Suprapubic skin (tissue), 4 donors: ENCODE measurements around the gene KIAA1217. TPM values are rescaled to one million over a fixed set of nuclear protein-coding genes. Genes with fewer than 3 reads are reported as not detected.
A peak's percentile ranks its signal among the peaks of the same experiment; 100 is the strongest.

ENCODE experiments used
- DNase-seq, 2 donors: peaks; one replicate each; pipeline ENCODE4 v3.0.0-alpha.2; 2019; ENCODE audit warnings: low spot score in 2 of 2
- H3K27ac ChIP-seq: fragments of 200-600 bp; sonication (generic); one replicate; pipeline ENCODE4 v1.5.1; 2019
- H3K27me3 ChIP-seq: fragments of 200-600 bp; sonication (generic); one replicate; pipeline ENCODE4 v1.5.1; 2019
- H3K36me3 ChIP-seq: fragments of 200-600 bp; sonication (generic); one replicate; pipeline ENCODE4 v1.5.1; 2019
- H3K4me1 ChIP-seq: fragments of 200-600 bp; sonication (generic); one replicate; pipeline ENCODE4 v1.5.1; 2019
- H3K4me3 ChIP-seq: fragments of 200-600 bp; sonication (generic); one replicate; pipeline ENCODE4 v1.5.1; 2019; ENCODE audit warnings: mild to moderate bottlenecking
- H3K9me3 ChIP-seq: fragments of 200-600 bp; sonication (generic); one replicate; pipeline ENCODE4 v1.5.1; 2019
- EP300 ChIP-seq: sonication (generic); formaldehyde crosslinking; IDR thresholded peaks from one replicate; pipeline ENCODE4 v1.6.1; 2017; ENCODE audit warnings: antibody characterized with exemption
- POLR2A ChIP-seq, 2 donors: fragments of 450-650 bp; IDR thresholded peaks; one replicate each; pipeline ENCODE4 v1.6.1; 2017; ENCODE audit warnings: antibody characterized with exemption in 2 of 2, mild to moderate bottlenecking in 2 of 2, moderate library complexity in 2 of 2
- POLR2AphosphoS5 ChIP-seq, 3 donors: sonication (generic); formaldehyde crosslinking; IDR thresholded peaks; one replicate each; pipeline ENCODE4 v1.6.1; 2017; ENCODE audit warnings: antibody characterized with exemption in 3 of 3
- WGBS: methylation state at CpG from one replicate; pipeline ENCODE4 v1.1.5; 2018; 5-methylcytosine and 5-hydroxymethylcytosine counted together
- total RNA-seq, 4 donors: library from RNA; depleted of rRNA; stranded (reverse); fragments of >200 nt; gene quantifications; one replicate each; pipeline ENCODE4 v1.1.0, GENCODE V29; 2016
- TF ChIP-seq, protein P1 (sequence below), 2 donors: fragments of 200-600 bp in 1 of 2; fragments of 450-650 bp in 1 of 2; sonication (generic) in 1 of 2; IDR thresholded peaks; one replicate each; pipeline ENCODE4 v1.5.1; 2016 to 2019; ENCODE audit warnings: antibody characterized with exemption in 2 of 2, mild to moderate bottlenecking in 1 of 2, moderate library complexity in 1 of 2

KIAA1217 gene
- total RNA-seq, 4 donors from 2014 or later = 59.2 to 109 (median 72.1) TPM

- 87% methylated on average over 11 of the region's 11 CpGs for WGBS
- TF ChIP-seq POLR2AphosphoS5 (IDR thresholded peaks at IDR 0.05) (no peak), EP300 (no peak), POLR2A (IDR thresholded peaks at IDR 0.05) (no peak)
- TF ChIP-seq, protein P1, sequence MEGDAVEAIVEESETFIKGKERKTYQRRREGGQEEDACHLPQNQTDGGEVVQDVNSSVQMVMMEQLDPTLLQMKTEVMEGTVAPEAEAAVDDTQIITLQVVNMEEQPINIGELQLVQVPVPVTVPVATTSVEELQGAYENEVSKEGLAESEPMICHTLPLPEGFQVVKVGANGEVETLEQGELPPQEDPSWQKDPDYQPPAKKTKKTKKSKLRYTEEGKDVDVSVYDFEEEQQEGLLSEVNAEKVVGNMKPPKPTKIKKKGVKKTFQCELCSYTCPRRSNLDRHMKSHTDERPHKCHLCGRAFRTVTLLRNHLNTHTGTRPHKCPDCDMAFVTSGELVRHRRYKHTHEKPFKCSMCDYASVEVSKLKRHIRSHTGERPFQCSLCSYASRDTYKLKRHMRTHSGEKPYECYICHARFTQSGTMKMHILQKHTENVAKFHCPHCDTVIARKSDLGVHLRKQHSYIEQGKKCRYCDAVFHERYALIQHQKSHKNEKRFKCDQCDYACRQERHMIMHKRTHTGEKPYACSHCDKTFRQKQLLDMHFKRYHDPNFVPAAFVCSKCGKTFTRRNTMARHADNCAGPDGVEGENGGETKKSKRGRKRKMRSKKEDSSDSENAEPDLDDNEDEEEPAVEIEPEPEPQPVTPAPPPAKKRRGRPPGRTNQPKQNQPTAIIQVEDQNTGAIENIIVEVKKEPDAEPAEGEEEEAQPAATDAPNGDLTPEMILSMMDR (IDR thresholded peaks at IDR 0.05) = no peak
- DNase-seq = no peak
- H3K27me3 ChIP-seq = no peaks in the 10 kb centered on the region
- H3K9me3 ChIP-seq = no peaks in the 10 kb centered on the region
- peaks cover 85% of the 10 kb centered on the region for H3K36me3 ChIP-seq
- H3K4me1 ChIP-seq = no peaks in the 10 kb centered on the region
- no peak overlapping the region for H3K4me3 ChIP-seq
- H3K27ac ChIP-seq = no peak overlapping the region
Measured at GRCh38 chr10:24536636-24537035, 327.7 kb downstream of the KIAA1217 start.

DNA sequence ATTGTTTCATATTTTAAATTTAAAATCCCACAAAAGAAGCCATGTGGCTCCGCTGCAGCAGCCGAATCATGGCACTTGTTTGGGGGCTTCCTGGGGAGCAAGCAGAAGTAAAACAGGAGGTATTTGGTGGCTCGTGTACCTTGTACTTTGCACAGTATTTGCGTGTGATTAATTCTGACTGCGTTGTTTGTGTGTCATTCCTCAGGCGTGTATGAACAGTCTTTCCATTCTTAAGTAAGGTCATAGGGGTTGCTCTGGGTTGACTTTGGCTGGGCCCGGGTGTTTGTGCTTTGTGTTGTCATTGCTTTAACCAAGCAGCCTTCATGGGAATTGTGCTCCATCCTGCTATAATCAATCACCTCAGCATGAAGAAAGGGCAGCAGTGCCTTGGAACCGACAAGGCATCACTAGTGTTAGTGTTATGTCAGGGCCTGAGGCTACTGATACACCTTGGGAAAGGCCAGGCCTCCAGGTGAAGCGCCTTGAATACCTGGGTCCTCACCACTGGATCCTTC, 332.4 kb downstream of the KIAA1217 start:
- no peak for DNase-seq
- Histone ChIP-seq H3K27me3 (no peaks in the 10 kb centered on the region), H3K27ac (peak overlapping the region; percentile 11), H3K36me3 (peaks cover 71% of the 10 kb centered on the region), H3K9me3 (no peaks in the 10 kb centered on the region), H3K4me1 (no peaks in the 10 kb centered on the region), H3K4me3 (no peak overlapping the region)
- TF ChIP-seq POLR2AphosphoS5 (IDR thresholded peaks at IDR 0.05) (no peak), EP300 (no peak), POLR2A (IDR thresholded peaks at IDR 0.05) (no peak)
- TF ChIP-seq, protein P1 (IDR thresholded peaks at IDR 0.05) = no peak
- whole genome bisulfite sequencing = 78% methylated on average over 9 of the region's 9 CpGs

DNA sequence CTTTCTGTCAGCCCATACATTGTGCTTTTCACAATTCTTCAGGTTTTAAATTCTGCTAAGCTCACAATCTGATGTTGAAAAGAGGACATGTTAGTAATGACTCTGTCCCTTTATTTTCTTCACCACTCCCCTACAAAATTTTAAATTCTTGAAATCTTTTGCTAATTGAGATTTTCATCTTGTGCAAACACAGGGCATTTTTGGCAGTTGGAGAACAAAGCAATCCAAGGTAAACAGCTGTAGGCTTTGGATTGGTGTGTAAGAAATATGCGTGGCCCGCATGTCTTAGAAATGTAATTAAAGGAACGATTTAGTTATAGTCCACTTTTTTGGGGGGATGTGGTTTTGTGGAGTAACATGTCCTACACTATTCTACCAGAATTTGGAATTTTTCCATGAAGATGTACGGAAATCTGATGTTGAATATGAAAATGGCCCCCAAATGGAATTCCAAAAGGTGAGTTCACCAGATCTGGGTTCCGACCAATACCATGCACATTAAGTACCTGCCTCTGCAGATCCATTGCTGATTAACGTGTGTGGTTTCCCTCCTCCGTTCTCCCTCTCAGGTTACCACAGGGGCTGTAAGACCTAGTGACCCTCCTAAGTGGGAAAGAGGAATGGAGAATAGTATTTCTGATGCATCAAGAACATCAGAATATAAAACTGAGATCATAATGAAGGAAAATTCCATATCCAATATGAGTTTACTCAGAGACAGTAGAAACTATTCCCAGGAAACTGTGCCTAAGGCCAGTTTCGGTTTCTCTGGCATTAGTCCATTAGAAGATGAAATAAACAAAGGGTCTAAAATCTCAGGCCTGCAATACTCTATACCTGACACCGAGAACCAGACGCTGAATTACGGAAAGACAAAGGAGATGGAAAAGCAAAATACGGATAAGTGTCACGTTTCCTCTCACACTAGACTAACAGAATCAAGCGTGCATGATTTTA, 333.7 kb downstream of the KIAA1217 start:
- Histone ChIP-seq H3K27me3 (no peaks in the 10 kb centered on the region), H3K9me3 (no peaks in the 10 kb centered on the region), H3K27ac (no peak overlapping the region), H3K4me3 (no peak overlapping the region), H3K4me1 (no peaks in the 10 kb centered on the region), H3K36me3 (peaks cover 58% of the 10 kb centered on the region)
- TF ChIP-seq EP300 = no peak
- TF ChIP-seq, protein P1 (IDR thresholded peaks at IDR 0.05) = no peak
- no peak for TF ChIP-seq POLR2A (IDR thresholded peaks at IDR 0.05)
- no peak for TF ChIP-seq POLR2AphosphoS5 (IDR thresholded peaks at IDR 0.05)
- DNase-seq = no peak
- 89% methylated on average over 14 of the region's 14 CpGs for WGBS

DNA sequence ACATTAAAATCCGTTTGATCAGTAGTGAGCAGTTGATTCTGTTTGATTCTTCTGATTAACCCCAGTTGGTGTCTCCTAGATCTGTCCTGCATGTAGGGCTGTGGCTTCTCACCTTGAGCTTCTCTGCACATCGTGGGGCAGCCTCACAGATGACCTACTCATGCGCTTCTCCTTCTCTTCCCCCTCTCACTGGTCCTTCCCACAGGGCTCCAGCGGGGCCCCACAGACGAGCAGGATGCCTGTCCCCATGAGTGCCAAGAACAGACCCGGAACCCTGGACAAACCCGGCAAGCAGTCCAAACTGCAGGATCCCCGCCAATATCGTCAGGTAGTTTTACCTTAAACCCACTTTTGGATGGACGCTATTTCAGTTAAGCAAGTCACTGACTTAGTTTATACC, 335.8 kb downstream of the KIAA1217 start:
- no peaks in the 10 kb centered on the region for H3K4me1 ChIP-seq
- 90% methylated on average over 10 of the region's 10 CpGs for WGBS
- H3K9me3 ChIP-seq = no peaks in the 10 kb centered on the region
- H3K27me3 ChIP-seq = no peaks in the 10 kb centered on the region
- peaks cover 45% of the 10 kb centered on the region for H3K36me3 ChIP-seq
- no peak for DNase-seq
- no peak overlapping the region for H3K4me3 ChIP-seq
- no peak overlapping the region for H3K27ac ChIP-seq
- no peak for TF ChIP-seq POLR2AphosphoS5 (IDR thresholded peaks at IDR 0.05)
- TF ChIP-seq EP300 = no peak
- TF ChIP-seq, protein P1 (IDR thresholded peaks at IDR 0.05) = no peak
- no peak for TF ChIP-seq POLR2A (IDR thresholded peaks at IDR 0.05)

DNA sequence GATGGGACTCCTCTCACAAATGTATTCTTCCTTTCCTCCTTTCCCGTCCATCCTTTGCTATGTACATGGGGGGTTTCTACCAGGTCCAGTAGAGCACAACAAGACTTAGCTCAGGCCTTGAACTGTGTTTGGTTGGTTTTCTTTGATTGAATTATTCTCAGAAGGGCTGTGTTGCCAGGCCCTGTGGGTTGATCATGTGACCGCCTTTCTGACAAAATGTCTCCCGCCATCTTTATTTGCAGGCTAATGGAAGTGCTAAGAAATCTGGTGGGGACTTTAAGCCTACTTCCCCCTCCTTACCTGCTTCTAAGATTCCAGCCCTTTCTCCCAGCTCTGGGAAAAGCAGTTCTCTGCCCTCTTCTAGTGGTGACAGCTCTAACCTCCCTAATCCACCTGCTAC, 336.6 kb downstream of the KIAA1217 start:
- Histone ChIP-seq H3K27me3 (no peaks in the 10 kb centered on the region), H3K27ac (no peak overlapping the region), H3K36me3 (peaks cover 41% of the 10 kb centered on the region), H3K4me1 (no peaks in the 10 kb centered on the region), H3K9me3 (no peaks in the 10 kb centered on the region), H3K4me3 (no peak overlapping the region)
- DNase-seq = no peak
- WGBS = 100% methylated on average over 3 of the region's 3 CpGs
- TF ChIP-seq EP300 (no peak), POLR2A (IDR thresholded peaks at IDR 0.05) (no peak), POLR2AphosphoS5 (IDR thresholded peaks at IDR 0.05) (no peak)
- TF ChIP-seq, protein P1 (IDR thresholded peaks at IDR 0.05) = no peak
